ENCODE results near the gene TSN. TPM values are rescaled to one million over a fixed set of nuclear protein-coding genes. Genes with fewer than 3 reads are reported as not detected.

Gene TSN
- total RNA-seq, 1 experiment from 2014 or later, result 112 TPM

GRCh38 chr2:121793816-121794215 lies 38.4 kb downstream of the TSN start:
- DNase-seq (ENCODE audit: low spot score), result no peak
- Histone ChIP-seq H3K36me3 (ENCODE audit: insufficient read depth, low read length, poor library complexity, severe bottlenecking) (no peaks in the 10 kb centered on the region), H3K27ac (ENCODE audit: low read depth, low read length, poor library complexity, severe bottlenecking) (no peak overlapping the region), H3K27me3 (replicated peaks; ENCODE audit: insufficient read depth, low read depth, low read length, poor library complexity) (no peaks in the 10 kb centered on the region), H3K4me3 (ENCODE audit: low read depth, low read length, poor library complexity, severe bottlenecking) (no peak overlapping the region), H3K4me1 (ENCODE audit: insufficient read depth, low read length, poor library complexity, severe bottlenecking) (peaks cover 9% of the 10 kb centered on the region), H3K9me3 (ENCODE audit: low read depth, low read length, poor library complexity, severe bottlenecking) (no peaks in the 10 kb centered on the region)
- CTCF ChIA-PET, result no interaction called here
- POLR2A ChIA-PET (ENCODE audit: low non-redundant PET), result no interaction called here
- no TSS peak for BruUV-seq (replicated peaks)
- no peak for TF ChIP-seq EZH2 (IDR thresholded peaks at IDR 0.05; ENCODE audit: borderline replicate concordance, low read depth, low read length, poor library complexity, severe bottlenecking)
- no peak for TF ChIP-seq CTCF (conservative IDR thresholded peaks at IDR 0.05; ENCODE audit: low read depth, low read length)
- intact Hi-C loops (cut with micrococcal nuclease; ENCODE audit: unreplicated experiment), result no loop called here

- no TSS peak for BruUV-seq (replicated peaks)
- CTCF ChIA-PET, result no interaction called here
- POLR2A ChIA-PET (ENCODE audit: low non-redundant PET), result no interaction called here
These were observed 38.8 kb downstream of the TSN start for GRCh38 chr2:121794233-121794632.

GRCh38 chr2:121796239-121796638 lies 40.8 kb downstream of the TSN start:
- POLR2A ChIA-PET (ENCODE audit: low non-redundant PET), result no interaction called here
- intact Hi-C loops (cut with micrococcal nuclease; ENCODE audit: unreplicated experiment), result no loop called here

More at GRCh38 chr2:121794233-121794632, 38.8 kb downstream of the TSN start:
- no peaks in the 10 kb centered on the region for H3K27me3 ChIP-seq (replicated peaks; ENCODE audit: insufficient read depth, low read depth, low read length, poor library complexity)
- peaks cover 9% of the 10 kb centered on the region for H3K4me1 ChIP-seq (ENCODE audit: insufficient read depth, low read length, poor library complexity, severe bottlenecking)
- intact Hi-C loops (cut with micrococcal nuclease; ENCODE audit: unreplicated experiment), result no loop called here
- TF ChIP-seq EZH2 (IDR thresholded peaks at IDR 0.05; ENCODE audit: borderline replicate concordance, low read depth, low read length, poor library complexity, severe bottlenecking) (no peak), CTCF (conservative IDR thresholded peaks at IDR 0.05; ENCODE audit: low read depth, low read length) (no peak)
- DNase-seq (ENCODE audit: low spot score), result no peak
- no peaks in the 10 kb centered on the region for H3K36me3 ChIP-seq (ENCODE audit: insufficient read depth, low read length, poor library complexity, severe bottlenecking)
- H3K27ac ChIP-seq (ENCODE audit: low read depth, low read length, poor library complexity, severe bottlenecking), result no peak overlapping the region
- no peaks in the 10 kb centered on the region for H3K9me3 ChIP-seq (ENCODE audit: low read depth, low read length, poor library complexity, severe bottlenecking)
- no peak overlapping the region for H3K4me3 ChIP-seq (ENCODE audit: low read depth, low read length, poor library complexity, severe bottlenecking)

More at GRCh38 chr2:121796239-121796638, 40.8 kb downstream of the TSN start:
- Histone ChIP-seq H3K27ac (ENCODE audit: low read depth, low read length, poor library complexity, severe bottlenecking) (no peak overlapping the region), H3K4me3 (ENCODE audit: low read depth, low read length, poor library complexity, severe bottlenecking) (no peak overlapping the region), H3K36me3 (ENCODE audit: insufficient read depth, low read length, poor library complexity, severe bottlenecking) (no peaks in the 10 kb centered on the region), H3K27me3 (replicated peaks; ENCODE audit: insufficient read depth, low read depth, low read length, poor library complexity) (no peaks in the 10 kb centered on the region), H3K9me3 (ENCODE audit: low read depth, low read length, poor library complexity, severe bottlenecking) (no peaks in the 10 kb centered on the region), H3K4me1 (ENCODE audit: insufficient read depth, low read length, poor library complexity, severe bottlenecking) (peaks cover 9% of the 10 kb centered on the region)
- CTCF ChIA-PET, result interaction anchor here (0.7 kb wide), 1 partner anchor 536 kb away, joined by 4 read pairs; no protein-coding TSS in a partner anchor
- TF ChIP-seq EZH2 (IDR thresholded peaks at IDR 0.05; ENCODE audit: borderline replicate concordance, low read depth, low read length, poor library complexity, severe bottlenecking) (no peak), CTCF (conservative IDR thresholded peaks at IDR 0.05; ENCODE audit: low read depth, low read length) (no peak)
- no peak for DNase-seq (ENCODE audit: low spot score)
- no TSS peak for BruUV-seq (replicated peaks)

Measured in A673 (cell line).